SK-N-DZ (cell line): ENCODE measurements around the gene PADI1.

Experiments
- DNase-seq: peaks from one replicate; pipeline ENCODE4 v3.0.0-alpha.2; 2015; ENCODE audit warnings: low spot score

Gene PADI1

DNA sequence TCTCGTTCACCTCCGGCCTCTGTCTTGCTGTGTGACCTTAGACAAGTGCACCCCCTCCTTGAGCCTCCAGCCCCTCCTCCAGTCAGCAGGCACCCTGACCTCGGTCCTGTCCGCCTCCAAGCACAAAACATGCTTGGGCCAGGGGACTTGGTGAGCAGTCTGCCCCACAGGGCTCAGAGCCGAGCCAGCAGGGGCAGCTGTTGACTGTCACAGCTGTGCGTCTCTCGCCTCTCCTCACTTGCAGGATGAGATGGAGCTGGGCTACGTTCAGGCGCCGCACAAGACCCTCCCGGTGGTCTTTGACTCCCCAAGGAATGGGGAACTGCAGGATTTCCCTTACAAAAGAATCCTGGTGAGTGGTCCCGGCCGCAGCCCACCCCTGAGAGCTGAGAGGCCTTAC is 68.2 kb downstream of the PADI1 start:
- DNase-seq = no peak

DNA sequence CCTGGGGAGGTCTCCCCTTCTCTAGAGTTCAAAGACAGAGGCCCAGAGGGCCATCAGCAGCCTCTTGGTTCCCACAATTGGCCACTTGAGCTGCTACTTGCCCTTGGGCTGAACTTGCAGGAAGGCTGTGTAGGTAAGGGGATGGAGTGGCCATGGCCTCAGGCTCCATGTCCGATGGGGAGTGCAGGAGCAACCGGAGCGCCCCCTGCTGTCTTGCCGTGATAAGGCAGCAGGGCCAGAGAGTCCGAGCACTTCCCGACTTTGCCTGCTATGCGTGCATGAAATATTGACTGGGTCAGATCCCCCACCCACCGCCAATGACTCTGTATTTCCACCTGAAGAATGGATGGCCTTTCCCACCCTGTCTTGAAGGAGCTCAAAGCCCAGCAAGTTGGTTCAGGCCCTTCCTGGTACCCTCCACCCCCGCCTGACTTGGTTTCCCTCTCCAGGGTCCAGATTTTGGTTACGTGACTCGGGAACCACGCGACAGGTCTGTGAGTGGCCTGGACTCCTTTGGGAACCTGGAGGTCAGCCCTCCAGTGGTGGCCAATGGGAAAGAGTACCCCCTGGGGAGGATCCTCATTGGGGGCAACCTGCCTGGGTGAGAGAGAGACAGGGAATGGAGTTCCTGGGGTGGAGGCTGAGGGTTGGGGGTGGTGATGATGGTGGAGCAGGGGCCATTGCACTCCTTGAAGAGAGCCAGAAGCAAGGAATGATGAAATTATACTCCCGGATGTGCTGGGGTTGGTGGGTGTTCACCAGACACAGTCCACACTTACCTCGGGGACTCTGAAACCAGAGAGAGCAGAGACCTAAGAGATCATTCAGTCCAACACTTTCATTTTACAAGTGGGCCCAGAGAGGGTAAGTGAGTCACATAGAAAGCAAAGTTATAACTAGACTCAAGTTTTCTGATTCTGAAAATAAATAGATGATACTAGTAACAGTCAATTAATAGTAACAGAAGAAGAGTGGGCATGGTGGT is 69.5 kb downstream of the PADI1 start:
- peak; percentile 6 for DNase-seq

DNA sequence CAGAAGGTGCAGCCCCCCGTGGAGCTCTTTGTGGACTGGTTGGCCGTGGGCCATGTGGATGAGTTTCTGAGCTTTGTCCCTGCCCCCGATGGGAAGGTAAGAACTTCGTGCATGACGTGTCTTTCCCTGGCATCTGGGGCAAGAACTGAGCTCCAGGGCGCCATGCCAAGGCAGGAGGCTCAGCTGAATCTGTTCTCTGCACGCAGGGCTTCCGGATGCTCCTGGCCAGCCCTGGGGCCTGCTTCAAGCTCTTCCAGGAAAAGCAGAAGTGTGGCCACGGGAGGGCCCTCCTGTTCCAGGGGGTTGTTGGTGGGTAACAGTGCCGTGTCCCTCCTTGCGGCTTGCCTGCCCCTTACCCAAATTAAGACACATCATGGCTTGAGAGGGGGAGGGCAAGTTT is 71.6 kb downstream of the PADI1 start:
- no peak for DNase-seq

DNA sequence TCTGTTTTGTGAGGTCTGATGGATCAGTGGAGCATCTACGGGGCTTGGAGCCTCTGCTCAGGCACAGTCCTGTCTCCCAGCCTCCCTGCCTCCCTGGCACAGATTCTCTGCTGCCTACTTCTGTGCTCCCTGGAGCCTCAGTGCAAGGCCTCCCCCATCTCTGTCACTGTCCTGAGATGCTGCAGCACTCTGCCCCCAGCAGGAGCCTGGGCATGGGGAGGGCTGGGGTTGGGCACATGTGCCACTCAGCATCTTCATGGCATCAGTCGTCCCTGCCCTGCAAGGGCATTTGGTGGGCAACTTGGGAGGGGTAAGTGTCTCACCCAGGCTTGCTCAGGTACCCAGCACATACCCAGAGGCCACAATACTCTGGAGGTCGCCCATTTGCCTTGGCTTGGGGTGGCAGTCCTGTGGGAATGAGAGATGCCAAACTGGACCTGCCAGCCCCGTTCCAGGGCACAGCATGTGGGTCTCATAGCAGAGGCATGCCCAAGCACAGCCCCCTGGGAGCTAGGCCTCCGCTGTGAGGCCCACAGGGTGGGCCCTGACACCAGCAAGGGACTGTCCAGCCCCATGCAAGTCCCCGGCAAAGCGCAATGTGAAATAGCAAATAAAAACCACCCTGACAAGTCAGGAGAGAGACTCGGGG is 72.7 kb downstream of the PADI1 start:
- DNase-seq = no peak

DNA sequence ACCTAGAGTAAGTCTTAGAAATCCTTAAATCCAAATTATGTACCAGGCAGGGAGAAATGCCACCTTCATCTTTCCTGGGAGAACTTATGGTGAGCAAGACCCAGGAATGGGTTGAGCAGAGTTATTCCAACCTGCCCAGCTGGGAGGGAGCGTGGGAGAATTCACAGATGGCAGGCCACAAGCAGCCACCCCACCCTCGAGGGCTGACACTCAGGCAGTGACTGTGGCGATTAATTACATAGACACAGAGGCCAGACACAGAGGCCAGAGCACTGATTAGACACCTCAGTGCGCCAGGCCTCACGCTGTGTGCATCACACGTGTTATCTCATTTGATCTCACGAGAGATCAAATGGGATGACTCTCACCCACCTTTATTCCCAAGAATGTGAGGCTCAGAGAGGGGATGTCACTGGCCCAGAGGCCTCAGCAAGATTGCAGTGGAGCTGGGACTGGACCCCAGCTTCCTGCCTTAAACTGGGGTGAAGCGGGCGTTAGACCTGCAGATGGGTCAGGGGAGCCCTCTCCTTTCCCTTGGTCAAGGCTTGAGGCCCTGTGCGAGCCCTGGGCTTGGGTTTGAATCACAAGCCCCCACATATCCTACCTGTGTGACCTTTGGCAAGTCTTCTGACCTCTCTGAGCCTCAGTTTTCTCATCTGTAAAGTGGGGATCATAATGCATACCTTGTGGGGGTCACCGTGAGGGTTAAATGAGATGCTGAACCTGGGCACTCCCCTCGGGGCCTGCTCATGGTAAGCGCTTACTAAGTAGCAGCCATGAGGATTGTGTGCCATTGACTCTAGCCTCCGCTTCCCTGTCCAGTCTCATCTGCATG is 74.3 kb downstream of the PADI1 start:
- no peak for DNase-seq

DNA sequence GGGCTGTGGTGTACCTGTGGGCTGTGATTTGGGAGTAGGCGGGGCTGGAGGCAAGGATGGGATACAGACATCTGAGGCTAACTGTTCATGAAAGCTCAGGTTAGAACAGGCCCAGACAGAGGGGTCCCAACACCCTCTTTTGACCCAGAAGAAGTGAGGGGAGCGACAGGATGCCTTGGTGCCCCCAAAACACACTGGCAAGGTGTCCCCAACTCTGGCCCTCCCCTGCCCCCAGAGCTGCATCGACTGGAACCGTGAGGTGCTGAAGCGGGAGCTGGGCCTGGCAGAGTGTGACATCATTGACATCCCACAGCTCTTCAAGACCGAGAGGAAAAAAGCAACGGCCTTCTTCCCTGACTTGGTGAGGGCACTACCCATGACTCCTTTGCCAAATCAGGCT is 75.5 kb downstream of the PADI1 start:
- no peak for DNase-seq

DNA sequence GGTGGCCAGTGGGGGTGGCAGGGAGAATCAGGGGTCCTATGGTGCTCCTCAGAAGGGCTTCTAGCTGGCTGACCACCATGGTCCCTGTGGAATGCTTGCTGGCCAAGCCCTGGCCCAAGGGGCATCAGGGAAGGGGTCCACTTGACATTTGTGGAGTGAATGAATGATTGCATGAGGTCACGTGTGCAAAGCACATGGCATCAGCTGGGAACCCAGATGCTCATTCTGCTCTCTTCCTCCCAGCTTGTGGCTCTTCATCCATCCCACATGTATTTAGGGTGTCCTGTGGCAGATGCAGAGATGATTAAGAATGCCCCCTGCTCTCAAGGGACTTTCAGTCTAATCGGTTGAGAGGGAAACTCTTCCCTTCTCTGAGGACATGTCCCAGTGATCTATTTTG is 76.0 kb downstream of the PADI1 start:
- no peak for DNase-seq

DNA sequence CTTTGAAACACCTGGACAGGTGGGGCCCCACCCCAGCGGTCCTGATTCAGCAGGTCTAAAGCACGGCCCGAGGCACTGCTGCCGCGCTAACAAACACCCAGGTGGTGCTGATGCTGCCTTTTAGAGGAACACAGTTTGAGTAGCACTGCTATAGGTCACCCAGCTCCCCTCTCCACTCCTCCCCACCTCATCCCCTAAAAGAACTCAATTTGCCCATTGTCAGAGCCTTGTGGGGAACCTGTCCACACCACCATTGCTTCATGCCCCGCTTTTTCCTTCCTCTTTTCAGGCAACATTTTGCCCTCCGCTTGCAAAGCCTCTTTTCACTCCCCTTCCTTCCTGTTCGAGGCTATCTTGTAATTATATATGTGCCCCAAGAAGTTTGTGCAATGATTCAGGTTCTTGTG is 76.8 kb downstream of the PADI1 start:
- no peak for DNase-seq

DNA sequence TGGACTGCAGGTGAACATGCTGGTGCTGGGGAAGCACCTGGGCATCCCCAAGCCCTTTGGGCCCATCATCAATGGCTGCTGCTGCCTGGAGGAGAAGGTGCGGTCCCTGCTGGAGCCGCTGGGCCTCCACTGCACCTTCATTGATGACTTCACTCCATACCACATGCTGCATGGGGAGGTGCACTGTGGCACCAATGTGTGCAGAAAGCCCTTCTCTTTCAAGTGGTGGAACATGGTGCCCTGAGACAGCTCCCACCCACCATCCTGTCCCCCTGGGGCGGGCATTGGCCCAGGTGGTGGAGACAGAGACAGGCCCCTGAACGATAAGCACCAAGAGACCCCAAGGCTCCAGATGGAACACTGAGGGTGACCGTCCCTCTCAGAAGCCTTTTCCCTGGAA is 77.9 kb downstream of the PADI1 start:
- DNase-seq = no peak

DNA sequence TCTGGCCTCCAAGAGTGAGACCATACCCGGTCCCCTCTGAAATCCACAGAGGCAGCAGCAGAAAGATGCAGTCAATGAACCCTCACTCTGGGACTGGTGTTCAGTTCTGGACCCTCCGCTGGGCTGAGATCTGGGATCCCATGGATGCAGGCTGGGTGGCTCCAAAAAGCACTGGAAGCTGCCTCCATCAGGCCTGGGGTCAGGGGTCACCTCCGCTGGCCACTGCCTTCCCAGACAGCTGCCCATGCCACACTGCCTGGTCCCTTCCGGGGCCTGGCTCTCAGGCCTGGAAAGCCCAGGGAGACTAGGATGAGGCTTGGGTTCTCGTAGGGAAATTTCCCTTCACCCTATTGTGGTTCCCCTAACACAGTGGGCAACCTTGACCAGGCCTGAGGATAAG is 81.7 kb downstream of the PADI1 start:
- no peak for DNase-seq

DNA sequence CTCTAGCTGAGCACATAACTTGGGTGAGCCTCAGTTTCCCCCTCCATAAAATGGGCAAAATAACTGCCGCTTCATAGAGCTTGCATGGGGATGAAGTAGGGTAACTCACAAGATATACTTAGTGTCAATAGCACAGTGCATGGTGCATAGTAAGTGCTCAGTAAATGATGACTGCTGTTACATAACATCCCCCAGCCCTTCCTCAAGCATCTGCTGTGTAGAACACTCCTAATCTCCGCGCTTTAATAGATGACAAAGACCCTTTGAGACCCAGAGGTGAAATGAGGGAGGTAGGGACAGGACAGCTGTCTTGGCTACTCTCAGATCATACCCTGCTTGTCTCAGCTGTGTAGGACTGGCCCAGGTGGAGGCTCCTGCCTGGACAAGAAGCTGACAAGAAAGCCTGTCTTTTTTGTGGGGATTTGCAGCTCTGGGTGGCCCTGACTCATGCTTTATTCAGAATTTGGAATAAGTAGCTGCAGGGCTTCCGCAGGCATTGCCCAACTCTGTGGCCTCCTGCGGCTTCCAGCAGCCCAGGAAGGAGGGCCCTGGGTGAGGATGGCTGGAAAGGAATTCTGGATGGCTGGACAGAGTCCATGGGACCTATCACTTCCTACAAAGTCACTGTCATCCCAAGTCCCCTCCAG is 82.3 kb downstream of the PADI1 start:
- DNase-seq = no peak

DNA sequence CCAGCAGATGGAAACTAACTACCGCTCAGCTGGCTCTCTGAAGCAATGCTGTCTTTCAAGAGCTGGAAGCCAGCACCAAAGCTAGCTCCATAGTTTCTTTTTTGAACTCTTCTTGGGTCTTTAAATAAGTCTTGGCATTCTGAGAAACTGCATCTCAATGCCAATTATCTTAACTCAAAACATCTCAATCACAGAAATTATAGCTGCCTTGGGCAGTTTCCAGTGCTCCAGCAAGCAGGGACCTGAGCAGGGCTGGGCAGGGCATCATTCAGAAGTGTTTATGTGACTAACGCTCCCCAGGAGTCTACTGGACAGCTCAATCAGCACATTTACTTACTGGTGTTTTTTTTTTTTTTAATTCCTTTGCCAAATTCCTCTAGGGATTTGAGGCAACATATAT is 84.8 kb downstream of the PADI1 start:
- no peak for DNase-seq

DNA sequence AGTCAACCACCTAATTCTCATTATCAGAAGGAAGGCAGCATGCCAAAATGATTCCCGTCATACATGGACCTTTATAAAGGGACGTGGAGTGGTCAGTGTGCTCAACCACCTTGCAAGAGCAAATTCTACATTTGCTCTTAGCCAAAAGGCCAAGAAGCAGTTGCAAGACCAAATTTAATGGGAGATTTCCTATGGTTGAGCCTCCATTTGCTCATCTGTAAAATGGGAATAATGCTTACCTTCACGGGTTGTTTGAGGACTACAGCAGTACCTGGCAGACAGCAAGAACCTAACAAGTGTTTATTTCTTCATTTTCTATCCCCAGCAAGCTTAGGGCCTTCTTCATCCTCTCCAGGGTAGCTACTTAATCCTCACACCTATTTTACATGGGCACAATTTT is 85.6 kb downstream of the PADI1 start:
- DNase-seq = no peak

DNA sequence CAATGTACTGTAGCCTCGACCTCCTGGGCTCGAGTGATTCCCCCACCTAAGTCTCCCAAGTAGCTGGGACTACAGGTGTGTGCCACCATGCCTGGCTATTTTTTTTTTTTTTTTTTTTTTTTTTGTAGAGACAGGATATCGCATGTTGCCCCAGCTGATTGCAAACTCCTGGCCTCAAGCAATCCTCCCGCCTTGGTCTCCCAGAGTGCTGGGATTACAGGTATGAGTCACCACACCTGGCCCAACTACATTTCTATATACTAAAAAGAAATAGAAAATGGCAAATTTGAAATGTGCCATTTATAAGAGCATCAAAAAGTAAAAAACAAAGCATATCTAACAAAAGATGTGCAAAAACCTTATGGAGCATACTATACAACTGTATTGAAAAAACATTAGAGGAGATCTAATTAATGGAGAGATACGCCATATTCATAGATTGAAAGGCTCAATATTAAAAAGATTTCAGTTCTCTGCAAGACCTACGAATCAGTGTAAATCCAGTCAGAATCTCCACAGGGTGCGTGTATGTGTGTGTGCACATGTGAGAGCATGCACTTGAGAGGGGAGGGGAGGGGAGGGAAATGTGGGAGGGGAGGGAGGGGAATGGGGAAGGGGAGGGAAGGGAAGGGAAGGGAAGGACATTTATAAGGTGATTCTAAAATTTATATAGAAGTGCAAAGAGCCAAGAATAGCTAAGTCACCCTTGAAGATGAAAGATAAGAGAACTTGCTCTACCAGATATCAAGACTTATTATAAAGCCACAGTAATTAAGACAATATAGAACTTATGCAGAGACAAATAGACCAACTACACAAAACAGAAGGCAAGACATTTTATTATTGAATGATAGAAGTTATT is 87.6 kb downstream of the PADI1 start:
- DNase-seq = no peak

DNA sequence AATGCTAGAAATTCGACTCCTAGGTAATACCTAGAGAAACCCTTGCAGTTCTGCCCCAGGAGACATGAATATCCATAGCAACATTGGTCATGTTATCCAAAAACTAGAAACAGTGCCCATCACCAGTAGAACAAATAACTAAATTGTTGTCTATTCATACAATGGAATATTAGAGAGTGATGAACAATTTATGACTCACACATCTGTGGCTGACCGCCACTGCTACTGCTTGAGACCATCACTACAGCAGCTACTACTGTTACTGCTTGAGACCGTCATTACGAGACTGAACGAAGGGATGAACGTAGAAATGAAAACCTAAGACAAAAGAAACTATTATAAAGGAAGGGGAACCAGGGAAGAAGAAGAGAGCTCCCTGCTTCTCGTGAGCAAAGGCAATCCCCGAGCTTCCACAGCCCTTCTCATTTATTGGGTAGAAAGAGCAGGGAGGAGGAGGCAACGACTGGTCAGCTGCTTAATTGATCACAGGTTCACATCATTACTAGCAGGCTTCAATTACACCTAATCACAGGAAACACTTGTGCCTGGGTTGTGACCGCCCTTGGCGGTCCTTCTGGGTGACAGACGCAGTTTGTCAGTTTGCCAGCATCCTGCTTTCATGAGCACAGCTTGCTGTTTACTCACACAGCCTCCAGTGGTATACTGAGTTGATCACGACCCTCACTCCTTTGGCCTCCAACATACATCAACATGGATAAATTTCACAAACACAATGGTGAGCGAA is 88.9 kb downstream of the PADI1 start:
- DNase-seq = no peak

DNA sequence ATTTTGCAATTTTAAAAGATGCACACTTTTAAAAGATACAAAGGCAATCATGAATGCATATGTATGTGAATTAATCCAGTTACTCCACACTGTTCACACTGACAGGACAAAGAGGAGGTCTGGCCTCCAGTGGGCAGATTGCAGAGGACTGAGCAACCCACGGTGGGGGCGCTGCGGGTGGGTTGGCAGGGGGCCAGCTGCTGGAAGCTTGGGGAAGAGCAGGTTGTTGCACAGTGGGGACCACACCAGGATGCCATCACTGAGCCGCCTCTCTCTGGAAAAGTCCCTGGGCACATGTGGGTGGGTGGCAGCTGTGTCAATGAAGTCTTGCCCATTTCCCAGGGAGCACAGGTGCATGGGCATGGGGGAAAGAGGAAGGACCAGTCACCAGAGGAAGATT is 90.4 kb downstream of the PADI1 start:
- no peak for DNase-seq
